Thyroid gland (tissue), 4 donors: ENCODE results near the gene PPFIA4.

Source experiments
- POLR2A ChIP-seq, 2 donors: fragments of 450-650 bp; IDR thresholded peaks; one replicate each; pipeline ENCODE4 v1.6.1; 2017; ENCODE audit warnings: antibody characterized with exemption in 2 of 2, mild to moderate bottlenecking in 2 of 2, moderate library complexity in 1 of 2
- TF ChIP-seq, protein P1 (sequence below), 6 experiments: fragments of 200-600 bp in 3 of 6; fragments of 450-650 bp in 3 of 6; sonication (generic) in 3 of 6; IDR thresholded peaks; one replicate each; pipeline ENCODE4 v1.5.1; 2016 to 2019; ENCODE audit warnings: antibody characterized with exemption in 6 of 6, mild to moderate bottlenecking in 2 of 6, inconsistent platforms in 1 of 6, moderate library complexity in 1 of 6

DNA sequence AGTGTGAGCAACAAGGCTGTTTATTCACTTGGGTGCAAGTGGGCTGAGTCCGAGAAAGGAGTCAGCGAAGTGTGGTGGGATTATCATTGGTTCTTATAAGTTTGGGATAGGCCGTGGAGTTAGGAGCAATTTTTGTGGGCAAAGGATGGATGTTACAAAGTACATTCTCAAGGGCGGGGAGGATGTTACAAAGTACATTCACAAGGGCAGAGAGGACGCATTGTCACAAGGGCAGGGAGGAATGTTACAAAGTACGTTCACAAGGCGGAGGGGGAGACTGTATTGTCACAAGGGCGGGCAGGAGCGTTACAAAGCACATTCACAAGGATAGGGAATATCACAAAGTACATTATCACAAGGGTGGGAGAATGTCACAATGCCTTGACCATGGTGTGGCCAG lies 24.3 kb upstream of the PPFIA4 start:
- TF ChIP-seq, protein P1, sequence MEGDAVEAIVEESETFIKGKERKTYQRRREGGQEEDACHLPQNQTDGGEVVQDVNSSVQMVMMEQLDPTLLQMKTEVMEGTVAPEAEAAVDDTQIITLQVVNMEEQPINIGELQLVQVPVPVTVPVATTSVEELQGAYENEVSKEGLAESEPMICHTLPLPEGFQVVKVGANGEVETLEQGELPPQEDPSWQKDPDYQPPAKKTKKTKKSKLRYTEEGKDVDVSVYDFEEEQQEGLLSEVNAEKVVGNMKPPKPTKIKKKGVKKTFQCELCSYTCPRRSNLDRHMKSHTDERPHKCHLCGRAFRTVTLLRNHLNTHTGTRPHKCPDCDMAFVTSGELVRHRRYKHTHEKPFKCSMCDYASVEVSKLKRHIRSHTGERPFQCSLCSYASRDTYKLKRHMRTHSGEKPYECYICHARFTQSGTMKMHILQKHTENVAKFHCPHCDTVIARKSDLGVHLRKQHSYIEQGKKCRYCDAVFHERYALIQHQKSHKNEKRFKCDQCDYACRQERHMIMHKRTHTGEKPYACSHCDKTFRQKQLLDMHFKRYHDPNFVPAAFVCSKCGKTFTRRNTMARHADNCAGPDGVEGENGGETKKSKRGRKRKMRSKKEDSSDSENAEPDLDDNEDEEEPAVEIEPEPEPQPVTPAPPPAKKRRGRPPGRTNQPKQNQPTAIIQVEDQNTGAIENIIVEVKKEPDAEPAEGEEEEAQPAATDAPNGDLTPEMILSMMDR (IDR thresholded peaks at IDR 0.05), result no peak
- TF ChIP-seq POLR2A (IDR thresholded peaks at IDR 0.05), result no peak
